Bone marrow (tissue), 2 donors: ENCODE data around the gene AFF2.

Experiments used
- DNase-seq, 2 donors: peaks; one replicate each; lab custom pipeline; 2025; lab: John Stamatoyannopoulos, UW

The AFF2 gene

GRCh38 chrX:148741441-148741840 lies 241.0 kb downstream of the AFF2 start:
- no peak for DNase-seq

DNA sequence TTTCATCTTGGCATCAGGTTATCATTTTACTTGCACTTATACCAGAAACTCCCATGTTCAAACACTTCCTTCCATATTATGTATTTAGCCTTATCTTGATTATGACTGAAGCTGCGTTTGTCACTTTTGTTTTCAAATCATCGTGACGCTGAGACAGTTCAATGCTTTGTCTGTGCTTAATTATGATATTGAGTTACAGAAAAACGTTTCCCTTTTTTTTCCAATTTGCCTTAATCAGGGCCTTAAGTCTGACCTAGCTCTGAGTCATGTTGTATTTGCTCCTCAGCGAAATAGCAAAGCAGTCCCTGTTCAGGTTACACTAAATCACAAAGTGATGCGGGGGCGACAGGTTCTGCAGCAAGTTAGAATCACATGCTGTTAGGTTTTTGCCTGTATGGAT lies 254.7 kb downstream of the AFF2 start:
- no peak for DNase-seq

- DNase-seq = no peak
Observed at GRCh38 chrX:148763896-148764295, 263.5 kb downstream of the AFF2 start.

- DNase-seq = no peak
Observed at GRCh38 chrX:148768296-148768695, 267.9 kb downstream of the AFF2 start.

DNA sequence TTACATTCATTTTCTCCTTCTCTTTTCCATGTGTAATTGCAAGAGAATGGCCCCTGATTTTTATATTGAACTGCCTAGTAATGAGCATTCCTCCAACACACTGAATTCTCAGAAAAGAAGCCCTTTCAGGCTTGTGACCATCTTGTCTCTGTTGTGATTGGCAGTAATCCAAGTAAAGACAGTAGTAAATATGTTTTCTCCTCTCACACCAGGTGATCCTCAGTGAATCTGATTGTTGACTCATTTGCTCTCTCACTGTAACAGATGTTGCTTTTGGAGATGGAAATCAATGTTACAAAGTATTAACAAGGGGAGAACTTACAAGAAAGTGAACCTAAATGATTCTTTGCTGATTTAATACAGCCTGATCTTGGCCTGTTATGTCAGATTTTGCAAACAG lies 271.0 kb downstream of the AFF2 start:
- no peak for DNase-seq

GRCh38 chrX:148774276-148774675 lies 273.9 kb downstream of the AFF2 start:
- no peak for DNase-seq

DNA sequence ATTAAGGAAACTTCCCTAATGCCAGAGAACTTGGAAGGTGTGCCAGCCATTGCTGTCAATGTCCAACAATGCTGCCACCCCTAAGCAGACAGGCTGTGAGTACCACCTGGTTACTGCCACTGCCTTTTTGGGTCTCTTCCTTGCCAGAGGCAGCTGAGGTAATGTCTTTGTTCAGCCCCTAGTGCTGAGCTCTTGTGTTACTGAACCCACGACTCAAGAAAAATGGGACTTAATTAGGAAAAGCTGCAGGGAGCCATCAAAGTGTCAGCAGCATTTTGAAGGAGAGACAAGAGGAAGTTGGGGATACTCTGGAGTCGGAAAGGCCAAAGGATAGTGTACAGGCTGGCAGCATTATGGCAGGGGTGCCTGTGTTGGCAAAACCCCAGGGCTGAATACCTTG lies 283.7 kb downstream of the AFF2 start:
- DNase-seq = no peak

GRCh38 chrX:148784856-148785255 lies 284.4 kb downstream of the AFF2 start:
- DNase-seq = no peak

DNA sequence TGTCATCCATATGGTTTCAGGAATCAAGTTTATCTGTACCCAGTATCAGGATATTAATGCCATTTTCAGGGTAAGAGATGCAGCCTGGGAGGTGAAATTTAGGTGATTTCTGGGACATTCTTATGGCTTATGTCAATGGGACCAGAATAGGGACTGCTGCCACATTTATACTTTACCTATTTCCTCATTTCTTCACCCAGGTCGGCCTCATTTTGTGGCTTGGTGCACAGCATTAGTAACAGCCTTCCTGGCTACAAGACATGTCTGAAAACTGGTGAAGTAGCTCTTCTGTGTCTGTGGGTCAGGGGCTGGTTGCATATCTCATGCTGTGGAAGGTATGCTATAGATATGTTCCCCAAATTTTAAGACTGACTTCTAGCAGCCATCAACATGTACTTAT lies 284.8 kb downstream of the AFF2 start:
- DNase-seq = no peak

- no peak for DNase-seq
Observed at GRCh38 chrX:148788449-148788848, 288.0 kb downstream of the AFF2 start.

DNA sequence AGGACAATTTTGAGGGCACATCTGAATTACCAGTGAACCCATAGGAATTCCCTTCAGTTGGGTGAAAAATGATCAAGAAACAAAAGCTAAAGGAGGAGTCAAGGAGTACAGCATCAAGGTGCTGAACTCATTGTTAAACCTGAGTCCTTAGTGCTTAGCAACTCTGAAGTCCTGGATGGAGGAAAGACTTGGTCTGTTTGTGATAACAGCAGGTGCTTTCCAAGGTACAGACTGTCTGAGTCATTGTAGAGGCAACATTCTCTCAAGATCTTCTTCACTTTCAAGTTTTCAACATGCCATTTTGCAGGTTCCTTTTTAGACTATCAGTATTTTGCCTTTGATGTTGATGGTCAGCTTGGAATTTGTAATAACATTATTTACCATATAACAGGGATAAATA lies 293.9 kb downstream of the AFF2 start:
- no peak for DNase-seq

DNA sequence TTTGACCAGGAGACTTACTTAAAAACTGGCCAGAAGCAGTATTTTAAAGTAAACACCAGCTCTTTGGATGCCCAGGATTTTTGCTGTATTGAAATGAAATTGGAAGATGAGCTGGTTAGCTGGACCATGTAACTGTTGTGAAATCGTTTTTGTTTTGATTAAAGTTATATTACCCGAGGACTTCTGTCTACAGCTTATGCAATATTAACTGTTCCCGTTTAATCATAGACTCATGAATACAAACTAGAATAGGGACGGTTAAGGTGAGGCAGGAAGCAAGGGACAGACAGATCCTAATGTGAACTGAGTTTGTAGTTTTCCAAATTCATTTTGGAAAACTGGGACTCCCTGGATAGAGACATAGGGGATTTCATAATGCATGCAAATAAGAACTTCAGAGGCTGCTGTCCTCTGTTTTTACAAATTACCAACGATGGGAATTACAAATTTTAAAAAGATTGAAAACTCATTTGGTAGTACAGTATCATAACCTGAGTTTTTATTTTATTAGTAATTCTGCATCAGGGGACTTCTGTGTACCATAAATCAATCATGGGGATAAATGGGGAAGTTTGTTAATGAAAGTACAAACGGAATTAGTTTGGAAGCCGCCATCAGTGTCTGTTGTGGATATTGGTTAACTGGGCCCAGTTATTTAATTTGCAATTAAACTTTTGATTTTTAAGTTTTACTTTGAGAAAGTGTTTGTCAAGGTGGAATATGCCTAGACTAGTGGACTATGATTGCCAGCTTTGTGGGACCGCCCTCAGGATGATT lies 304.4 kb downstream of the AFF2 start:
- no peak for DNase-seq

DNA sequence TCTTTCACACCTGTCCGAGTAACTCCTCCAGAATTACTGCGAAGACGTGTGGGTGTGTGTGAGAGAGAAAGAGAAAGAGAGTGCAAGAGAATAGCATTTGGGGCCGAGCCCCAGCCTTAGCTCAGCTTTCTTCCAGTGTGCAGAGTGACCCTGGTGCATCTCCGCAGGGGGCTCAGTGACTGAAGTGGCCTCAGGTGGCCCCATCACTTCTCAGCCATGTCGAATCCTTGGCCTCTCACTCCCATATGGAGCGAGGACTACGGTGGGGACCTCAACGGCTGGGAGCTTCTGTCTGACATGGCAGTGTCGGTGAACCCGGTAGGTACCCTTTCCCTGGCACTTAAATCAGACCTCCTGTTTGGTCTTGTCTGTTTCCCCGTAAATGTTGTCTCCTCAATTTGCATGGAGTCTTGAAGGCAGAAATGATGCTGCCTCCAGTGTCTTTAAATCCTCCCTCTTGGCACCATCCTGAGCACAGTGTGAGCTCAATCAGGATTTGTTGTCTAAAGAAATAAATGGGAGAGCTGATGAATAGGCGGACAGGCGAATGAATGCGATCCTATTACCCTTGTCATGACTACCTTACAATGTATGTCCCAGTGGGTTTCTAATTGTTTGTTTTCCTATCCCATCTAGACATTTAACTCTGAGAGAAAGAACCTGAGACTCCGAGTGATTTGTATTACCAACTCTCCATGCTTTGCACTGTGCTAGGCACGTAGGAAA lies 305.9 kb downstream of the AFF2 start:
- no peak for DNase-seq

GRCh38 chrX:148808833-148809232 lies 308.4 kb downstream of the AFF2 start:
- DNase-seq = no peak

GRCh38 chrX:148811236-148811635 lies 310.8 kb downstream of the AFF2 start:
- DNase-seq = no peak

GRCh38 chrX:148813422-148813821 lies 313.0 kb downstream of the AFF2 start:
- no peak for DNase-seq

DNA sequence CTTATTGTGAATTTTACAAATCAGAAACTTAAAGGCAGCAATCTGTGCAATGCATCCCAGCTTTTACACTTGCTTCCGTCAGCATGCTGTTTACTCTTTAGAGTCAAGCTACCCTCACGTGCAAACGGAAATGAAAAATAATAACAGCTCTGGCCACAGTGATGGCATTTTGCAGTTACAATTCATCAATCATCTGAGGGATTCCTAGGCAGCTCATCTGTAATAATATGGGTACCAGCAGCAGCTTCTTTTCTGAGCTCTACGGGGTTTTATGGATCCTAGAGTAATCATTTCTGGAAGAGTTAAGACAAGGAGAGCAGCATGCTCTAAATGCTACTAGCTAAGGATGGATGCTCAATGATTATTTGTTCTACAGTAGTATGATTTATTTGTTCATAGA lies 313.6 kb downstream of the AFF2 start:
- no peak for DNase-seq

GRCh38 chrX:148815218-148815961 lies 315.0 kb downstream of the AFF2 start:
- no peak for DNase-seq

- DNase-seq = no peak
Observed at GRCh38 chrX:148823986-148824385, 323.6 kb downstream of the AFF2 start.

GRCh38 chrX:148825696-148826095 lies 325.3 kb downstream of the AFF2 start:
- DNase-seq = no peak

DNA sequence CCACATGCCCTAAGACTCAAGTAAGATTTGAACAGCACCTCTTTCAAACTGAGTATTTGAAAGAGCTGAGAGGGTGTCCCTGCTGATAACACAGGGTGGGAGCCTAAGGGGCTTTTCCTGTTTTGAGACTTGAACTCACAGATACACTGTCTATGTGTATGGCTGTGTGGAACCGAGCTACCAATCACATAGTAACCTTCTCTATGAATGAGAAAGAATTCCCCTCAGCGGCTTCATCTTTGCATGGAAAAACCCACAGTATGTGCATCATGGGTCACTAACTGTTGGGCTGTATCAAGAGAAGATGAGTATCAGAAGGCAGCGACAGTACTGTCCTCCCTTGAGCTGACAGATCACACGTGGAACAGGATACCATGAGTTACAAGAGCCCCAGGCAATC lies 336.3 kb downstream of the AFF2 start:
- DNase-seq = no peak

GRCh38 chrX:148850631-148851030 lies 350.2 kb downstream of the AFF2 start:
- no peak for DNase-seq

DNA sequence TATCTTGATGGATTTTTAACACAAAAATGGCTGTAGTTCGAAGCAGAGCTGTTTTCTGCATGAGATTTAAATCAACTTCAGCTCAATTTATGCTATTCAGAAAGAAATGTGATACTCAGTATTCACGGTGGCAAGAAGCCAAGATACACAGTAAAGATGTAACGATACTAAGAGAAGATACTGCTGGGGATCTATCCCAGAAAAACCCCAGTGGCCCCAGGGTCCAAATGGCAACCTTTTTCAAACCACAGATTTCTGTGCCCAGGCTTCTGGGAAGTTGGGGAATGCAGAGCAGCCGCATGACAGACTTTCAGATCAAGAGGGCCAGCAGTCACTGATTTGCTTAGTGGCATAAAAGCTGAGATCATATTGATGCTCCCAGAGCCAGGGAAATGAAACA lies 353.9 kb downstream of the AFF2 start:
- no peak for DNase-seq
